Endothelial cell of umbilical vein (primary cell): Measurements from ENCODE around the gene ECHDC1.
"Not testable (repeated sequence)": the region's sequence is repeated elsewhere in the genome, so short reads cannot be mapped to it uniquely, and the experiment has no call there.

Source experiments
- EZH2 ChIP-seq: IDR thresholded peaks from 2 replicates; pipeline ENCODE4 v1.6.1; 2012; ENCODE audit warnings: borderline replicate concordance, low read depth, mild to moderate bottlenecking, moderate library complexity, low read length, inconsistent platforms; ENCODE audit not compliant: severe bottlenecking
- TF ChIP-seq, protein P1 (sequence below), 2 donors: IDR thresholded peaks; 1 replicate in 1 of 2; 2 replicates in 1 of 2; pipeline ENCODE4 v1.5.1; 2011; ENCODE audit warnings: low read length in 2 of 2, mild to moderate bottlenecking in 2 of 2, moderate library complexity in 2 of 2, control low read depth in 1 of 2, inconsistent platforms in 1 of 2, low read depth in 1 of 2; ENCODE audit not compliant: insufficient read depth in 1 of 2; ENCODE audit errors: extremely low read depth in 1 of 2

DNA sequence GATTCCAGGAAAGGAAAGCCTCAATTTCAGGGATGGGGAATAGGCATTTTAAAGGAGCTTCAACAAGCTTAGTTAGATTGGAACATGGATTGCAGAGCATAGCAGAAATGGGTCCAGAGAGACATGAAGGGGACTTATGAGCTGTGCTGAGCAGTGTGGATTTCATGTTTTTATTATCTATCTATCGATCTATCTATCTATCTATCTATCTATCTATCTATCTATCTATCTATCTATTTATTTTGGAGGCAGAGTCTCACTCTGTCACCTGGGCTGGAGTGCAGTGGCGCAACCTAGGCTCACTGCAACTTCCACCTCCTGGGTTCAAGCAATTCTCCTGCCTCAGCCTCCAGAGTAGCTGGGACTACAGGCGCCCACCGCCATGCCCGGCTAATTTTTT lies 41.4 kb upstream of the ECHDC1 start:
- TF ChIP-seq, protein P1, sequence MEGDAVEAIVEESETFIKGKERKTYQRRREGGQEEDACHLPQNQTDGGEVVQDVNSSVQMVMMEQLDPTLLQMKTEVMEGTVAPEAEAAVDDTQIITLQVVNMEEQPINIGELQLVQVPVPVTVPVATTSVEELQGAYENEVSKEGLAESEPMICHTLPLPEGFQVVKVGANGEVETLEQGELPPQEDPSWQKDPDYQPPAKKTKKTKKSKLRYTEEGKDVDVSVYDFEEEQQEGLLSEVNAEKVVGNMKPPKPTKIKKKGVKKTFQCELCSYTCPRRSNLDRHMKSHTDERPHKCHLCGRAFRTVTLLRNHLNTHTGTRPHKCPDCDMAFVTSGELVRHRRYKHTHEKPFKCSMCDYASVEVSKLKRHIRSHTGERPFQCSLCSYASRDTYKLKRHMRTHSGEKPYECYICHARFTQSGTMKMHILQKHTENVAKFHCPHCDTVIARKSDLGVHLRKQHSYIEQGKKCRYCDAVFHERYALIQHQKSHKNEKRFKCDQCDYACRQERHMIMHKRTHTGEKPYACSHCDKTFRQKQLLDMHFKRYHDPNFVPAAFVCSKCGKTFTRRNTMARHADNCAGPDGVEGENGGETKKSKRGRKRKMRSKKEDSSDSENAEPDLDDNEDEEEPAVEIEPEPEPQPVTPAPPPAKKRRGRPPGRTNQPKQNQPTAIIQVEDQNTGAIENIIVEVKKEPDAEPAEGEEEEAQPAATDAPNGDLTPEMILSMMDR (IDR thresholded peaks at IDR 0.05; ENCODE audit: extremely low read depth in 1 of 2, insufficient read depth in 1 of 2, low read depth in 1 of 2, low read length in 2 of 2) = not testable (repeated sequence)
- TF ChIP-seq EZH2 = not testable (repeated sequence)
